C4-2B (cell line): ENCODE data around the gene ARMH1.
"Not testable (repeated sequence)": the region's sequence is repeated elsewhere in the genome, so short reads cannot be mapped to it uniquely, and the experiment has no call there.

Experiments used
- H3K27ac ChIP-seq: fragments of 450-650 bp; 2 replicates; pipeline ENCODE4 v1.5.1; 2017
- CTCF ChIP-seq: fragments of 450-650 bp; conservative IDR thresholded peaks from 2 replicates; pipeline ENCODE4 v1.5.1; 2017; ENCODE audit warnings: mild to moderate bottlenecking
- ZFX ChIP-seq: fragments of 450-650 bp; IDR thresholded peaks from 2 replicates; pipeline ENCODE4 v1.6.1; 2017

Gene ARMH1

GRCh38 chr1:44743211-44743610 lies 68.7 kb downstream of the ARMH1 start:
- H3K27ac ChIP-seq = no peak overlapping the region
- TF ChIP-seq CTCF = no peak
- TF ChIP-seq ZFX = no peak

- H3K27ac ChIP-seq = no peak overlapping the region
- TF ChIP-seq CTCF (no peak), ZFX (no peak)
Observed at GRCh38 chr1:44747878-44748277, 73.4 kb downstream of the ARMH1 start.

GRCh38 chr1:44757420-44757819 lies 82.9 kb downstream of the ARMH1 start:
- no peak overlapping the region for H3K27ac ChIP-seq
- TF ChIP-seq CTCF (no peak), ZFX (no peak)

GRCh38 chr1:44759077-44759476 lies 84.6 kb downstream of the ARMH1 start:
- TF ChIP-seq ZFX (no peak), CTCF (no peak)
- H3K27ac ChIP-seq = no peak overlapping the region

GRCh38 chr1:44760876-44761275 lies 86.4 kb downstream of the ARMH1 start:
- H3K27ac ChIP-seq = no peak overlapping the region
- TF ChIP-seq ZFX (no peak), CTCF (no peak)

- H3K27ac ChIP-seq = not testable (repeated sequence)
Observed at GRCh38 chr1:44766421-44766820, 91.9 kb downstream of the ARMH1 start.
